Naive B cell (primary cell): ENCODE data around the gene MCRS1. TPM values are rescaled to one million over a fixed set of nuclear protein-coding genes. Genes with fewer than 3 reads are reported as not detected.
"Not testable (repeated sequence)": the region's sequence is repeated elsewhere in the genome, so short reads cannot be mapped to it uniquely, and the experiment has no call there.

Experiments
- ATAC-seq, 2 donors: fragments of 150-1000 bp; cut with Tn5 transposase; 2 replicates each; pipeline ENCODE4 v1.10.0; 2021; ENCODE audit warnings: low read depth in 2 of 2, mild to moderate bottlenecking in 2 of 2, moderate library complexity in 2 of 2
- DNase-seq: peaks from one replicate; pipeline ENCODE4 v3.0.0; 2022
- H3K27ac Mint-ChIP-seq, 6 donors: one replicate each; pipeline ENCODE4 v1.8.0; 2020 to 2022; ENCODE audit warnings: mild to moderate bottlenecking in 6 of 6, mixed read lengths in 6 of 6, moderate library complexity in 5 of 6, inconsistent platforms in 2 of 6
- H3K27me3 Mint-ChIP-seq, 3 donors: one replicate each; pipeline ENCODE4 v1.8.0; 2021 to 2022; ENCODE audit warnings: mixed read lengths in 3 of 3, mild to moderate bottlenecking in 1 of 3
- H3K36me3 Mint-ChIP-seq, 2 donors: one replicate each; pipeline ENCODE4 v1.8.0; 2020 to 2022; ENCODE audit warnings: mixed read lengths in 2 of 2, inconsistent platforms in 1 of 2, mild to moderate bottlenecking in 1 of 2
- H3K4me1 Mint-ChIP-seq, 3 donors: one replicate each; pipeline ENCODE4 v1.8.0; 2020 to 2022; ENCODE audit warnings: mixed read lengths in 3 of 3, inconsistent platforms in 1 of 3, mild to moderate bottlenecking in 1 of 3, moderate library complexity in 1 of 3
- H3K4me3 Mint-ChIP-seq, 8 donors: one replicate each; pipeline ENCODE4 v1.8.0; 2020 to 2022; ENCODE audit warnings: mild to moderate bottlenecking in 8 of 8, mixed read lengths in 8 of 8, moderate library complexity in 8 of 8, inconsistent platforms in 2 of 8
- H3K9me3 Mint-ChIP-seq, 7 donors: one replicate each; pipeline ENCODE4 v1.8.0; 2020 to 2022; ENCODE audit warnings: mixed read lengths in 7 of 7, mild to moderate bottlenecking in 5 of 7, inconsistent platforms in 2 of 7, moderate library complexity in 1 of 7
- polyA plus RNA-seq, 6 donors: library from polyadenylated mRNA; unstranded; fragments of 300-500 nt; fragmentation: Illumina TruSeq; gene quantifications; one replicate each; pipeline ENCODE4 v1.2.3, GENCODE V29; 2021; ENCODE audit warnings: low read depth in 6 of 6

MCRS1 gene
- polyA plus RNA-seq = 10 to 100 TPM; 41.5 to 54.5 (median 51.1) TPM

GRCh38 chr12:49567611-49568441 is at the start of gene MCRS1:
TSS of gene MCRS1 (minus strand) at chr12:49568142. CDS start at chr12:49566731, 1,411 bp downstream.
- DNase-seq = peak; percentile 89
- Mint-ChIP-seq H3K36me3 (peaks cover 0 to 7% of the 10 kb centered on the region in 2 donors), H3K27ac (peak within 1 kb of the TSS; percentile 97 to 99 (median 98)), H3K4me3 (peak within 1 kb of the TSS; percentile 98 to 100 (median 99)), H3K4me1 (peaks cover 42 to 47% (median 47%) of the 10 kb centered on the region in 3 donors), H3K27me3 (no peaks in the 10 kb centered on the region), H3K9me3 (no peaks in the 10 kb centered on the region)
- ATAC-seq = peak; percentile 93 to 94

DNA sequence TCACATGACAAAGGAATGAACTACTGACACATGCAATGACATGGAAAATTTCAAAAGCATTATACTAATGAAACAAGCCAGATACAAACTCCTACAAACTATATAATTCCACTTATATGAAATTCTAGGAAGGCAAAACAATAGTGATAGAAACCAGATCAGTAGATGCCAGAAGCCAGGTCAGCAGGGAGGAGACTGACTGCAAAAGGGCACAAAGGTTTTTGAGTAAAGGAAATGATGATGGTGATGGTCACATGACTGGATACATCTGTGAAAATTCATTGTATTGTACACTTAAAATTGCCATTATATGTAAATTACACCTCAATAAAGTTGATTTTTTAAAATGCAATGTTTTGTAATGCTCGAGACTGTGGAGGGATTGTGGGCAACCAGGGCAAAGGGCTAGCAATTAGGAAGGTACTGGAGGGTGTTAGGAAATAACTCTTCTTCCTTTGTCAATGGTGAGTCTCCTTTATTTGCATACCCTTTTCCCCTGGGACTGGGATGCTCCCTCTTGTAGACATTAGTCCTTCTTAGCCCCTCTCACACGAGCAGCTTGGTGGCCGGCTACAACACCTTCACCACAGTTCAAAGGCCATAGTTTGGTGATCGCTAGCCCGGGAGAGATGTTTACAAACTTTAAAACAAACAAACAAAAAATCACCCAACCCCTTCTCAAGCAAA is 48.7 kb upstream of the MCRS1 start:
- H3K36me3 Mint-ChIP-seq = no peaks in the 10 kb centered on the region
- no peak for DNase-seq
- peak overlapping the region in 1 of 6 donors; percentile 32 for H3K27ac Mint-ChIP-seq
- ATAC-seq = no peak
- peaks cover 7 to 9% (median 9%) of the 10 kb centered on the region in 3 donors for H3K4me1 Mint-ChIP-seq
- H3K27me3 Mint-ChIP-seq = peaks cover 0 to 26% (median 12%) of the 10 kb centered on the region in 3 donors
- peaks cover 0 to 4% (median 0%) of the 10 kb centered on the region in 7 donors for H3K9me3 Mint-ChIP-seq
- no peak overlapping the region for H3K4me3 Mint-ChIP-seq

DNA sequence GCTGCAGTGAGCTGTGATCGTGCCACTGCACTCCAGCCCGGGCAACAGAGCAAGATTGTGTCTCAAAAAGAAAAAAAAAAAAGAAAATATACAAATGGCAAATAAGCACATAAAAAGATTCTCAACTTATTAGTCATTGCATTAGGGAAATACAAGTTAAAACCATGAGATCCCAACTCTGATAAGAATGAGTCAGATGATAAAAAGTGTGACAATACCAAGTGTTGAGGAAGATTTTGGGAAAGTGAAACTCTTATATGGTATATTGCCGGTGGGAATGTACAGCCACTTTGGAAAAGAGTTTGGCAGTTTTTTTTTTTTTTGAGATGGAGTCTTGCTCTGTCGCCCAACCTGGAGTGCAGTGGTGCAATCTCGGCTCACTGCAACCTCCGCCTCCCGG is 47.8 kb upstream of the MCRS1 start:
- DNase-seq (no peak), ATAC-seq (no peak)
- H3K27me3 Mint-ChIP-seq = peaks cover 0 to 26% (median 12%) of the 10 kb centered on the region in 3 donors
- no peak overlapping the region for H3K27ac Mint-ChIP-seq
- H3K9me3 Mint-ChIP-seq = peaks cover 0 to 4% (median 0%) of the 10 kb centered on the region in 7 donors
- no peaks in the 10 kb centered on the region for H3K4me1 Mint-ChIP-seq
- H3K36me3 Mint-ChIP-seq = no peaks in the 10 kb centered on the region
- H3K4me3 Mint-ChIP-seq = peak overlapping the region in 1 of 8 donors; percentile 12

GRCh38 chr12:49612210-49612609 is 44.3 kb upstream of the MCRS1 start:
- peaks cover 0 to 6% of the 10 kb centered on the region in 2 donors for H3K36me3 Mint-ChIP-seq
- peaks cover 0 to 11% (median 8%) of the 10 kb centered on the region in 7 donors for H3K9me3 Mint-ChIP-seq
- no peak overlapping the region for H3K4me3 Mint-ChIP-seq
- no peaks in the 10 kb centered on the region for H3K4me1 Mint-ChIP-seq
- ATAC-seq (no peak), DNase-seq (no peak)
- no peak overlapping the region for H3K27ac Mint-ChIP-seq
- H3K27me3 Mint-ChIP-seq = peaks cover 0 to 30% (median 13%) of the 10 kb centered on the region in 3 donors

DNA sequence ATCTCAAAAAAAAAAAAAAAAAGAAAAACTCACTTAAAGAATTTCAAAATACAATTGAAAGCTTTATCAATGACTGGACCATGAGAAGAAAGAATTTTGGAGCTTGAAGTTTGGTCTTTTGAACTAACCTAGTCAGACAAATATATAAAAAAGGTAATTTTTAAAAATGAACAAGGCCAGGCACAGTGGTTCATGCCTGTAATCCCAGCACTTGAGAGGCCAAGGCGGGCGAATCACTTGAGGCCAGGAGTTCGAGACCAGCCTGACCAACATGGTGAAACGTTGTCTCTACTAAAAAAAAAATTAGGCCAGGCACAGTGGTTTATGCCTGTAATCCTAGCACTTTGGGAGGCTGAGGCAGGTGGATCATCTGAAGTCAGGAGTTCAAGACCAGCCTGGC is 42.8 kb upstream of the MCRS1 start:
- ATAC-seq, H3K36me3 Mint-ChIP-seq, H3K4me3 Mint-ChIP-seq, H3K4me1 Mint-ChIP-seq, DNase-seq: not testable (repeated sequence)
- Mint-ChIP-seq H3K27ac (peak overlapping the region in 1 of 6 donors; percentile 14), H3K9me3 (peaks cover 0 to 11% (median 8%) of the 10 kb centered on the region in 7 donors), H3K27me3 (peaks cover 0 to 30% (median 11%) of the 10 kb centered on the region in 3 donors)

- ATAC-seq = no peak
- H3K27me3 Mint-ChIP-seq = peaks cover 0 to 29% (median 11%) of the 10 kb centered on the region in 3 donors
- no peak for DNase-seq
- peaks cover 0 to 6% of the 10 kb centered on the region in 2 donors for H3K36me3 Mint-ChIP-seq
- H3K4me1 Mint-ChIP-seq = no peaks in the 10 kb centered on the region
- no peak overlapping the region for H3K4me3 Mint-ChIP-seq
- H3K9me3 Mint-ChIP-seq = peaks cover 0 to 11% (median 8%) of the 10 kb centered on the region in 7 donors
- no peak overlapping the region for H3K27ac Mint-ChIP-seq
Measured at GRCh38 chr12:49609875-49610154, 41.9 kb upstream of the MCRS1 start.

DNA sequence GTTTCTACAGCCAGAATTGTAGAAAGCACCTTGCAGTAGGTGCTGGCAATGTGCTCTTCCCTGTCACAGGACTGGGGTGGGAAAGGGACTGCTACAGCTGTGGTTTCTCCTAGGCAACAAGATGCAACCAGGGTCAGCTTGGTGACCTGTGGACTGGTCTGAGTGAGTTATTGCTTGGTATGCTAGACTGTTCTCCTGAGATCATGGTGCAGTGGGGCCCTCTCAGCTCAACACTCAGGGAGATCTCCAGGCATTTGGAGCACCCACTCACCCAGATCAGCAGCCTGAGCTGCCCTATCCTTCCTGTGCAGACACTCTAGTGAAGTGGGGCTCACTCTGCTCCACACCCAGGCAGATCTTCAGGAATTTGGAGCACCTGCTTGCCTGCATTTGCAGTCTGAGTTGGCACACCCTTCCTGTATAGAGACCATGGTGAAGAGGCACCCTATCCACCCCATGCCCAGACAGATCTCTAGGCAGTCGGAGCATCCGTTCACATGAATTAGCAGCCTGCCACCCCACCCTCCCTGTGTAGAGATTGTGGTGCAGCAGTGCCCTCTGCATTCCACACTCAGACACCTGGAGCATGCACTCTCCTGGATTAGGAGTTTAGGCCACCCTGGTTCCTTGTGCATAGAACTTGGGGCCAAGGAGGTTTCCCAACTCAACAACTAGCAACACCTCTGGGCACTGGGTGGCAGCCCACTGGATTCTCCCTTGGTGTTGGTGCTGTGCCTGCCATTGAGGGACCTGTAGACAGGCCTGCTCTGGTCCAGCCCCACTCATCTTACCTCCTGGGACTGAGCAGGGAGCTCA is 41.3 kb upstream of the MCRS1 start:
- DNase-seq (no peak), ATAC-seq (no peak)
- no peak overlapping the region for H3K27ac Mint-ChIP-seq
- peaks cover 0 to 6% of the 10 kb centered on the region in 2 donors for H3K36me3 Mint-ChIP-seq
- no peak overlapping the region for H3K4me3 Mint-ChIP-seq
- peaks cover 0 to 11% (median 8%) of the 10 kb centered on the region in 7 donors for H3K9me3 Mint-ChIP-seq
- H3K27me3 Mint-ChIP-seq = peaks cover 0 to 24% (median 11%) of the 10 kb centered on the region in 3 donors
- no peaks in the 10 kb centered on the region for H3K4me1 Mint-ChIP-seq

DNA sequence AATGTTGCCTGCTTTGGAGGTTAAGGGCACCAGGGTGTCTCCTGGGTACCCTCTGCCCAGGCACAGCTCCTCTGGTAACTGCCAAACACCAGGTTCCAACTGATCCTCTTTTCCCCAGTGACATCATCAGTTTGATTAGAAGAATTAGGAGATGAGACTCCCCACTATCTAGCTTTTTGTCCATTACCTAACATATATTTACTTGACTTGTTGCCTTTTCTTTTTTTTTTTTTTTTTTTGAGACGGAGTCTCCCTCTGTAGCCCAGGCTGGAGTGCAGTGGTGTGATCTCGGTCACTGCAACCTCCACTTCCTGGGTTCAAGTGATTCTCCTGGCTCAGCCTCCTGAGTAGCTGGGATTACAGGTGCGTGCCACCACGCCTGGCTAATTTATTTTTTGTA is 37.6 kb upstream of the MCRS1 start, which contains the start of gene FAM186B:
TSS of gene FAM186B (minus strand) at position 101 of the 400 bp plus-strand sequence. CDS start 162 bp downstream, outside the sequence.
- H3K27ac Mint-ChIP-seq = peak within 1 kb of the TSS in 2 of 6 donors; percentile 22 to 51

DNA sequence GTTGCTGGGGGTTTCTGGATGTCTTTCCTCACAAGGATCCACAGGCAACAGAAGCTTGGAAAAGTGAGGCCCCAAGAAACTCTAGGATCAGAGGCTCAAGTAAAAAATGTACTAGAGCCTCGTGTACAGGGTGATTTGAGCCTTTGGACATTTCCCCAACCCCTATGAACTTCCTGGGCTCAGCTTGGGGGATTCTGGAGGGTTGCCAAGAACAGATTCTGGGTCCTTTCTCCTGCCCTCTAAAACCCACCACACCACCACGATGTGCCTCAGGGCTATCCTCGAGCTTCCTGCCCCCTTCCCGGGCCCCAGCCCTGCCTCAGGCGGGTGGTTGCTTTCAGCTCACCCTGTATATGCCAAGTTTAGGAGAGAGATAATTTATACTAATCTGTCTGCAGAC is 36.9 kb upstream of the MCRS1 start:
- DNase-seq (no peak), ATAC-seq (no peak)
- Mint-ChIP-seq H3K4me1 (peaks cover 0 to 4% (median 0%) of the 10 kb centered on the region in 3 donors), H3K27me3 (peaks cover 0 to 8% (median 4%) of the 10 kb centered on the region in 3 donors), H3K36me3 (peaks cover 0 to under 1% of the 10 kb centered on the region in 2 donors), H3K4me3 (no peak overlapping the region), H3K27ac (peak overlapping the region in 1 of 6 donors; percentile 22), H3K9me3 (peaks cover 0 to 2% (median 1%) of the 10 kb centered on the region in 7 donors)

More for the DNA sequence above, 37.6 kb upstream of the MCRS1 start, which contains the start of gene FAM186B:
- not testable (repeated sequence) for H3K4me3 Mint-ChIP-seq, DNase-seq, H3K9me3 Mint-ChIP-seq, H3K4me1 Mint-ChIP-seq, ATAC-seq, H3K36me3 Mint-ChIP-seq
- H3K27me3 Mint-ChIP-seq = peaks cover 0 to 14% (median 4%) of the 10 kb centered on the region in 3 donors

DNA sequence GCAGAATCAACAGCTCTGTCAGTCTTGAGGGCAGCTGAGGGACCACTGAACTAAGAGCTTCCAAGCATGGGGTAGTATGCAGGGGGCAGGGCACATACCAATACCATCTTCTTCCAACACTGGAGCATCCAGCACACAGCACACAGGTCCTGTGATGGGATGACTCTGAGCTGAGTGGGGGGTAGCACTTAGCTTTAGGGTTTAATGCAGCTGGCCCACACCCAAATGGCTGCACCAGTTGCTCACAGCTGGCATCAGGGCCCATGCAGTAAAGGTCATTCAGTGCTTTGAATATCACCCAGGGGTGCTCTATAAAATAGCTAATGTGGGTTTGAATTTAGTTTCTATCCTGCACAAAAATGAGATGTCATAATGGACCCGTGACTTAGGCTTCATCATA is 35.8 kb upstream of the MCRS1 start:
- Mint-ChIP-seq H3K36me3 (no peaks in the 10 kb centered on the region), H3K9me3 (no peaks in the 10 kb centered on the region), H3K27me3 (peaks cover 0 to 4% (median 0%) of the 10 kb centered on the region in 3 donors), H3K4me3 (no peak overlapping the region), H3K4me1 (peaks cover 5 to 10% (median 5%) of the 10 kb centered on the region in 3 donors), H3K27ac (no peak overlapping the region)
- DNase-seq (no peak), ATAC-seq (no peak)

DNA sequence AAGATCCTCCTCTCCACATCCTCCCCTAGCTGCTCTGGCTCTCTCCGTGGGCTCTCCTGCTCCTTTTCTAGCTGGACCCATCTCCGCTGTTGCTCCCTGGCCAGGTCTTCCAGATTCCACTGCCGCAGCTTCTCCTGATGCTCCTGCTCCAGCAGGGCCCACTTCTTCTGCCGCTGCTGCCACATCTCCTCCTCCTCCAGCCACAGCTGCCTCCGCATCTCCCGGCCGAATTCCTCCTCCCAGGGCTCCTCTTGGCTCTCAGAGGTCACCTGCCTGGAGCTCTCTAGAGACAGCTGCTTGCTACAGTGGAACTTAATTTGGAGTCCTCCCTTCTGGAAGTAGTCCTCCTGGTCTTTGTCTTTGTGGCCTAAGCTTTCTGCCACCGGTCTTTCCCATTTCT is 32.0 kb upstream of the MCRS1 start:
- Mint-ChIP-seq H3K9me3 (no peaks in the 10 kb centered on the region), H3K27me3 (no peaks in the 10 kb centered on the region), H3K36me3 (no peaks in the 10 kb centered on the region), H3K4me3 (peak overlapping the region in 1 of 8 donors; percentile 67), H3K27ac (no peak overlapping the region), H3K4me1 (peaks cover 5 to 14% (median 10%) of the 10 kb centered on the region in 3 donors)
- no peak for ATAC-seq
- DNase-seq = no peak

- H3K27me3 Mint-ChIP-seq = no peaks in the 10 kb centered on the region
- no peak overlapping the region for H3K27ac Mint-ChIP-seq
- DNase-seq (no peak), ATAC-seq (no peak)
- peaks cover 5 to 14% (median 10%) of the 10 kb centered on the region in 3 donors for H3K4me1 Mint-ChIP-seq
- H3K36me3 Mint-ChIP-seq = no peaks in the 10 kb centered on the region
- no peaks in the 10 kb centered on the region for H3K9me3 Mint-ChIP-seq
- no peak overlapping the region for H3K4me3 Mint-ChIP-seq
Measured at GRCh38 chr12:49598527-49598926, 30.6 kb upstream of the MCRS1 start.
